ENCODE measurements around the gene INIP.

Gene INIP

GRCh38 chr9:112669326-112669725, 48.6 kb downstream of the INIP start:
- TF ChIP-seq EZH2phosphoT487 (IDR thresholded peaks at IDR 0.05; ENCODE audit: low read length) (no peak), EZH2 (optimal IDR thresholded peaks at IDR 0.05; ENCODE audit: low read depth, low read length) (no peak), CTCF (IDR thresholded peaks at IDR 0.05; ENCODE audit: low read length) (no peak)
- no peak overlapping the region for H2AFZ ChIP-seq (ENCODE audit: low read length)

DNA sequence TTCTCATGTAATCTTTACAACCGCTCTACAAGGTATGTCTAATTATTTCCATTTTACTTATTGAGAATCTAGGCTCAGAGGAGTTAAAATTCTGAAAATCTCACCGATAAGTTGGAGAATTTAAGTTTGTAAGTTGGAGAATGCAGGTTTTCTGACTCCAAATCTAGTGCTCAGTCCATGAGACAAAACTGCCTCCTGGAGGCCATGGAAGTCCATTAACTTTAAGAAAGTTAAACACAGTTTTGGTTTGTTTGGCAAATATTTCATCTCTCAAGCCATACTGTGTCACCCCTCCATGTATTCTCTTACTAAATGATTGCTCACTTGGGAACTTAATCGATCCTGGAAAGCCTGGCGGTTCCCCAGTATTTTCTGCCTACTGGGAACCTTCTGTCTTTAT, 52.6 kb downstream of the INIP start:
- no peak overlapping the region for H3K9ac ChIP-seq (ENCODE audit: low read length)
- H3K9me3 ChIP-seq (replicated peaks; ENCODE audit: insufficient read depth, low read length) = no peaks in the 10 kb centered on the region
- H3K27me3 ChIP-seq (replicated peaks; ENCODE audit: insufficient read depth, low read length) = no peaks in the 10 kb centered on the region
- no peak overlapping the region for H2AFZ ChIP-seq (ENCODE audit: low read length)
- no peaks in the 10 kb centered on the region for H3K4me1 ChIP-seq (ENCODE audit: low read length)
- no peak overlapping the region for H3K27ac ChIP-seq (ENCODE audit: low read length)
- no peaks in the 10 kb centered on the region for H3K36me3 ChIP-seq (replicated peaks; ENCODE audit: insufficient read depth, low read length)
- no peaks in the 10 kb centered on the region for H3F3A ChIP-seq (ENCODE audit: insufficient read depth, low read length)
- no peaks in the 10 kb centered on the region for H3K79me2 ChIP-seq (ENCODE audit: low read length)
- H3K4me3 ChIP-seq (ENCODE audit: low read length) = no peak overlapping the region
- H3K4me2 ChIP-seq (ENCODE audit: low read depth, low read length) = no peak overlapping the region
- H4K20me1 ChIP-seq (ENCODE audit: insufficient read depth, low read length) = no peaks in the 10 kb centered on the region
- DNase-seq = no peak
- no peaks in the 10 kb centered on the region for H3K9me2 ChIP-seq (replicated peaks; ENCODE audit: insufficient read depth, low read length)
- no peak for TF ChIP-seq EZH2 (optimal IDR thresholded peaks at IDR 0.05; ENCODE audit: low read depth, low read length)
- TF ChIP-seq EZH2phosphoT487 (IDR thresholded peaks at IDR 0.05; ENCODE audit: low read length) = no peak
- no peak for TF ChIP-seq CTCF (IDR thresholded peaks at IDR 0.05; ENCODE audit: low read length)

More at GRCh38 chr9:112669326-112669725, 48.6 kb downstream of the INIP start:
- Histone ChIP-seq H3K36me3 (replicated peaks; ENCODE audit: insufficient read depth, low read length) (no peaks in the 10 kb centered on the region), H3K79me2 (ENCODE audit: low read length) (no peaks in the 10 kb centered on the region), H3K9me2 (replicated peaks; ENCODE audit: insufficient read depth, low read length) (no peaks in the 10 kb centered on the region), H3K9ac (ENCODE audit: low read length) (no peak overlapping the region), H3K4me2 (ENCODE audit: low read depth, low read length) (no peak overlapping the region), H3K4me1 (ENCODE audit: low read length) (no peaks in the 10 kb centered on the region), H4K20me1 (ENCODE audit: insufficient read depth, low read length) (no peaks in the 10 kb centered on the region), H3K27me3 (replicated peaks; ENCODE audit: insufficient read depth, low read length) (no peaks in the 10 kb centered on the region), H3K27ac (ENCODE audit: low read length) (no peak overlapping the region), H3F3A (ENCODE audit: insufficient read depth, low read length) (no peaks in the 10 kb centered on the region), H3K9me3 (replicated peaks; ENCODE audit: insufficient read depth, low read length) (no peaks in the 10 kb centered on the region), H3K4me3 (ENCODE audit: low read length) (no peak overlapping the region)
- no peak for DNase-seq

GRCh38 chr9:112664531-112664930, 53.4 kb downstream of the INIP start:
- Histone ChIP-seq H3K9me3 (replicated peaks; ENCODE audit: insufficient read depth, low read length) (no peaks in the 10 kb centered on the region), H2AFZ (ENCODE audit: low read length) (no peak overlapping the region), H3K9ac (ENCODE audit: low read length) (no peak overlapping the region), H3K36me3 (replicated peaks; ENCODE audit: insufficient read depth, low read length) (no peaks in the 10 kb centered on the region), H3K4me1 (ENCODE audit: low read length) (no peaks in the 10 kb centered on the region), H3K79me2 (ENCODE audit: low read length) (no peaks in the 10 kb centered on the region), H3F3A (ENCODE audit: insufficient read depth, low read length) (no peaks in the 10 kb centered on the region), H4K20me1 (ENCODE audit: insufficient read depth, low read length) (no peaks in the 10 kb centered on the region), H3K4me3 (ENCODE audit: low read length) (no peak overlapping the region), H3K4me2 (ENCODE audit: low read depth, low read length) (no peak overlapping the region), H3K27me3 (replicated peaks; ENCODE audit: insufficient read depth, low read length) (no peaks in the 10 kb centered on the region), H3K27ac (ENCODE audit: low read length) (no peak overlapping the region), H3K9me2 (replicated peaks; ENCODE audit: insufficient read depth, low read length) (no peaks in the 10 kb centered on the region)
- DNase-seq = no peak
- TF ChIP-seq CTCF (IDR thresholded peaks at IDR 0.05; ENCODE audit: low read length) (no peak), EZH2 (optimal IDR thresholded peaks at IDR 0.05; ENCODE audit: low read depth, low read length) (no peak), EZH2phosphoT487 (IDR thresholded peaks at IDR 0.05; ENCODE audit: low read length) (no peak)

Data from MM.1S (cell line).